Peyer's patch (tissue), 4 donors: ENCODE measurements around the gene MIF4GD. TPM values are rescaled to one million over a fixed set of nuclear protein-coding genes. Genes with fewer than 3 reads are reported as not detected.

ENCODE experiments used
- DNase-seq, 3 donors: peaks; one replicate each; pipeline ENCODE4 v3.0.0-alpha.2; 2017 to 2019
- H3K27ac ChIP-seq, 4 donors: fragments of 200-600 bp; sonication (generic); one replicate each; pipeline ENCODE4 v1.5.1; 2016 to 2019
- H3K27me3 ChIP-seq, 2 donors: fragments of 200-600 bp; sonication (generic); one replicate each; pipeline ENCODE4 v1.5.1; 2019
- H3K36me3 ChIP-seq, 3 donors: fragments of 200-600 bp; sonication (generic); one replicate each; pipeline ENCODE4 v1.5.1; 2016 to 2019
- H3K4me1 ChIP-seq, 4 donors: fragments of 200-600 bp; sonication (generic); one replicate each; pipeline ENCODE4 v1.5.1; 2016 to 2019
- H3K4me3 ChIP-seq, 4 donors: fragments of 200-600 bp; sonication (generic); 1 replicate in 3 of 4; 2 replicates in 1 of 4; pipeline ENCODE4 v1.5.1; 2016 to 2019; ENCODE audit warnings: mild to moderate bottlenecking in 1 of 4
- H3K9me3 ChIP-seq, 4 donors: fragments of 200-600 bp; sonication (generic); one replicate each; pipeline ENCODE4 v1.5.1; 2016 to 2019; ENCODE audit warnings: mild to moderate bottlenecking in 1 of 4
- POLR2A ChIP-seq, 2 donors: fragments of 450-650 bp; IDR thresholded peaks; one replicate each; pipeline ENCODE4 v1.5.1; 2017; ENCODE audit warnings: antibody characterized with exemption in 2 of 2, mild to moderate bottlenecking in 2 of 2, moderate library complexity in 2 of 2
- total RNA-seq, 4 donors: library from RNA; depleted of rRNA; stranded (reverse); fragments of >200 nt; gene quantifications; one replicate each; pipeline ENCODE4 v1.1.0, GENCODE V29; 2016
- TF ChIP-seq, protein P1 (sequence below), 6 experiments: fragments of 450-650 bp in 4 of 6; fragments of 200-600 bp in 2 of 6; sonication (generic) in 1 of 6; IDR thresholded peaks; one replicate each; pipeline ENCODE4 v1.5.1; 2017 to 2019; ENCODE audit warnings: antibody characterized with exemption in 6 of 6, mild to moderate bottlenecking in 3 of 6, moderate library complexity in 1 of 6

MIF4GD gene
- total RNA-seq, 4 donors from 2014 or later, result 14.5 to 35.5 (median 18.9) TPM

DNA sequence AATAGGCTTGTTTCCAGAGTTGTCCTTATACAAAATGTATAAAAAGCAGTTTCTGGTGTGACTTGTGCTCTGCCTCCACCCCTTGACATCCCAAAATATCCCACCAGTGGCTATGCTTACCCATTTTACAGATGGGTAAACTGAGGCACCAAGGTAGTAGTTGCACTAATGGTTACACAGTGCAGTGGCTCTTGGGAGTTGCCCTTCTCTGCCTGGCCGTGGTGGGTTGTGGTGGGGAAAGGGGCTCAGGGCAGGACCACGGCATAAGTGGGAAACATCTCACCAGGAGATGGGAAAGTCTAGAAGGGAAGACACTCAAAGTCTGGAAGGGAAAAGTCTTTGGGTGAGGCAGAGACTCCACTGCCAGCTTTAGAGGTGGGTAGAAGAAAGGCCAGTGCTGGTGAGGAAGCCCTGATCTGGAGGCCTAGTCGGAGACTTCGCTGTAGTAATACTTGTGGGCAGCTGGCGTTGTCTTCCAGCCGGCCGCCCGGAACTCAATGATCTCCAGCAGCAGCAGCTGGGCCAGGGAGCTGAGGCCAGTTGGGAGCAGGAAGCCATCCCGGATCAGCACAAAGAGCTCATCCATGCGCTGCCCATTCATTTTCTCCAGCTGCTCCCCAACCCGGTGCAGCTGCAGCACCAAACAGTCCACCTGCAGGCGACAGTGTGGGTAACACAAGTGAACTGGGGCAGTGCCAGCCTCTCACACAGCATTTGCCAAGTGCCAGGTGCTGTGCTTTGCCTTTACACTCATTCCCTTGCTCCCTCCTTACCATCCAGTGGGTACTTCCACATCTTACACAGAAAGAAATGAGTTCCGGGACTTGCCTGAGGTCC, 4.5 kb downstream of the MIF4GD start:
- H3K4me3 ChIP-seq, result no peak overlapping the region
- no peak for TF ChIP-seq POLR2A (IDR thresholded peaks at IDR 0.05)
- TF ChIP-seq, protein P1, sequence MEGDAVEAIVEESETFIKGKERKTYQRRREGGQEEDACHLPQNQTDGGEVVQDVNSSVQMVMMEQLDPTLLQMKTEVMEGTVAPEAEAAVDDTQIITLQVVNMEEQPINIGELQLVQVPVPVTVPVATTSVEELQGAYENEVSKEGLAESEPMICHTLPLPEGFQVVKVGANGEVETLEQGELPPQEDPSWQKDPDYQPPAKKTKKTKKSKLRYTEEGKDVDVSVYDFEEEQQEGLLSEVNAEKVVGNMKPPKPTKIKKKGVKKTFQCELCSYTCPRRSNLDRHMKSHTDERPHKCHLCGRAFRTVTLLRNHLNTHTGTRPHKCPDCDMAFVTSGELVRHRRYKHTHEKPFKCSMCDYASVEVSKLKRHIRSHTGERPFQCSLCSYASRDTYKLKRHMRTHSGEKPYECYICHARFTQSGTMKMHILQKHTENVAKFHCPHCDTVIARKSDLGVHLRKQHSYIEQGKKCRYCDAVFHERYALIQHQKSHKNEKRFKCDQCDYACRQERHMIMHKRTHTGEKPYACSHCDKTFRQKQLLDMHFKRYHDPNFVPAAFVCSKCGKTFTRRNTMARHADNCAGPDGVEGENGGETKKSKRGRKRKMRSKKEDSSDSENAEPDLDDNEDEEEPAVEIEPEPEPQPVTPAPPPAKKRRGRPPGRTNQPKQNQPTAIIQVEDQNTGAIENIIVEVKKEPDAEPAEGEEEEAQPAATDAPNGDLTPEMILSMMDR (IDR thresholded peaks at IDR 0.05), result no peak
- peaks cover 0 to 40% (median 0%) of the 10 kb centered on the region in 3 donors for H3K36me3 ChIP-seq
- no peak overlapping the region for H3K27ac ChIP-seq
- no peak for DNase-seq
- H3K9me3 ChIP-seq, result no peaks in the 10 kb centered on the region
- H3K27me3 ChIP-seq, result no peaks in the 10 kb centered on the region
- H3K4me1 ChIP-seq, result peaks cover 0 to 24% (median 8%) of the 10 kb centered on the region in 4 donors

DNA sequence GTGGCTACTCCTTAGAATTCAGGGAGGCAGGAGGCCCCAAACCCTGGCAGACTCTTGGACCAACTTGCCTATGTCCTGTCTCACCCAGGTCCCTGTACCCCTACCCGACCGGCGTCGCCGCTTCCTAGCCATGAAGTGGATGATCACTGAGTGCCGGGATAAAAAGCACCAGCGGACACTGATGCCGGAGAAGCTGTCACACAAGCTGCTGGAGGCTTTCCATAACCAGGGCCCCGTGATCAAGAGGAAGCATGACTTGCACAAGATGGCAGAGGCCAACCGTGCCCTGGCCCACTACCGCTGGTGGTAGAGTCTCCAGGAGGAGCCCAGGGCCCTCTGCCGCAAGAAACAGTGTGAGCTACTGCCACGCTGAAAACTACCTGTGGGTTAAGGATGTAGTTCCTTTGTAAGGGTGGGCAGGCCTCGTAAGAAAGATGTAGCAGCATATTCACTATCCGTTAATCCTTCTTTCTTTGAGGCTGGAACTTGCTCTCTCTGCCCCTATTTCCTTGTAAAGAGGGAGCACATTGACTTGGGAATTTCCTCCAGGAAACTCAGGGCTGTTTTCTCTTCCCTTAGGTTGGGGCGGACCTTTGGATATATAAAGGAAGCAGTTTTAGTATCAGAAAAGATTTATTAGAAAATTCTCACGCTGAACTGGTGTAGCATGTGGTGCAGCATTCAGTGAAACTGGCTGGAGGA, 5.3 kb downstream of the MIF4GD start:
- Histone ChIP-seq H3K9me3 (no peaks in the 10 kb centered on the region), H3K27ac (no peak overlapping the region), H3K4me1 (peaks cover 0 to 25% (median 9%) of the 10 kb centered on the region in 4 donors), H3K4me3 (no peak overlapping the region), H3K36me3 (peaks cover 0 to 40% (median 0%) of the 10 kb centered on the region in 3 donors), H3K27me3 (no peaks in the 10 kb centered on the region)
- DNase-seq, result no peak
- TF ChIP-seq POLR2A (IDR thresholded peaks at IDR 0.05), result no peak
- TF ChIP-seq, protein P1 (IDR thresholded peaks at IDR 0.05), result no peak

DNA sequence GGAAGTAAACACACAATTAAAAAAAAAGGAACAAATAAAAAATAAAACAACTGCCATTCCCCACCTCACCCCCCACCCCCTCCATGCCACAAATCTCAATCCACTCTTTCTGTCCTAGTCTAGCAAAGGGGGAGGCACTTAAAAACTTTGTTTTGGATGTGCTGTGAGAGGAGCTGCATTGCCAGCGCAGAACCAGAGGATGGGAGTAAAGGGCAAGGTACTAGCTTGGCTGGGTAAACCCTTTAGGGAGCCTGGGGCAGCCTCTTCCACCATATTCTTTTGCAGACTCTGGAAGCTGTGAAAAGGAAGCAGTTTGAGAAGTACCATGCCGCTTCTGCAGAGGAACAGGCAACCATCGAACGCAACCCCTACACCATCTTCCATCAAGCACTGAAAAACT, 8.0 kb downstream of the MIF4GD start:
- H3K4me3 ChIP-seq, result peak overlapping the region in 1 of 4 donors; percentile 73

DNA sequence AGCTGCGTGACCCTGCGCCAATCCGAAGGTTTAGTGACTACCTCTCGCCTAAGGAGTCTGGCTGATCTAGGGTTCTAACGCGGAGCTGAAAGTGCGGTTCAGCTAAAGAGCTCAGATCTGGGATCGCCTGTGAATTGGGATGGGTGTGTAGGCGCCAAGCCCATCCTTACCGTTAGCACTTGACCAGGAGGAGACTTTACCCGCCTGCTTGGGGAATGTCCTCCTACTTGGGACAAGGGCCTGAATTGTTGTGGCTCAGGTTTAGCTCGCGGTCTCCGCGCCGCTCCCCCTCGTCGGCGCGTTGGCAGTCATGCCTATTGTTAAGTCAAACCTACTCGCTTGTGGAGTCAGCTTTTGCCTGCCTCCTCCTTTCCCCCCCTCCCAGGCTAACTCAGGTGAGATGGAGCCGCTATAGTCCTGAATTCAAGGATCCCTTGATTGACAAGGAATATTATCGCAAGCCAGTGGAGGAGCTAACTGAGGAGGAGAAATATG, 8.9 kb downstream of the MIF4GD start:
- DNase-seq, result no peak
- peak overlapping the region; percentile 88 to 97 (median 94) for H3K27ac ChIP-seq
- no peak for TF ChIP-seq POLR2A (IDR thresholded peaks at IDR 0.05)
- TF ChIP-seq, protein P1 (IDR thresholded peaks at IDR 0.05), result no peak

More for the DNA sequence above, 8.0 kb downstream of the MIF4GD start:
- no peak for DNase-seq
- TF ChIP-seq, protein P1 (IDR thresholded peaks at IDR 0.05), result no peak
- no peak for TF ChIP-seq POLR2A (IDR thresholded peaks at IDR 0.05)
- no peaks in the 10 kb centered on the region for H3K9me3 ChIP-seq
- peaks cover 0 to 32% (median 18%) of the 10 kb centered on the region in 4 donors for H3K4me1 ChIP-seq
- H3K36me3 ChIP-seq, result peaks cover 0 to 40% (median 0%) of the 10 kb centered on the region in 3 donors
- H3K27me3 ChIP-seq, result no peaks in the 10 kb centered on the region
- no peak overlapping the region for H3K27ac ChIP-seq

DNA sequence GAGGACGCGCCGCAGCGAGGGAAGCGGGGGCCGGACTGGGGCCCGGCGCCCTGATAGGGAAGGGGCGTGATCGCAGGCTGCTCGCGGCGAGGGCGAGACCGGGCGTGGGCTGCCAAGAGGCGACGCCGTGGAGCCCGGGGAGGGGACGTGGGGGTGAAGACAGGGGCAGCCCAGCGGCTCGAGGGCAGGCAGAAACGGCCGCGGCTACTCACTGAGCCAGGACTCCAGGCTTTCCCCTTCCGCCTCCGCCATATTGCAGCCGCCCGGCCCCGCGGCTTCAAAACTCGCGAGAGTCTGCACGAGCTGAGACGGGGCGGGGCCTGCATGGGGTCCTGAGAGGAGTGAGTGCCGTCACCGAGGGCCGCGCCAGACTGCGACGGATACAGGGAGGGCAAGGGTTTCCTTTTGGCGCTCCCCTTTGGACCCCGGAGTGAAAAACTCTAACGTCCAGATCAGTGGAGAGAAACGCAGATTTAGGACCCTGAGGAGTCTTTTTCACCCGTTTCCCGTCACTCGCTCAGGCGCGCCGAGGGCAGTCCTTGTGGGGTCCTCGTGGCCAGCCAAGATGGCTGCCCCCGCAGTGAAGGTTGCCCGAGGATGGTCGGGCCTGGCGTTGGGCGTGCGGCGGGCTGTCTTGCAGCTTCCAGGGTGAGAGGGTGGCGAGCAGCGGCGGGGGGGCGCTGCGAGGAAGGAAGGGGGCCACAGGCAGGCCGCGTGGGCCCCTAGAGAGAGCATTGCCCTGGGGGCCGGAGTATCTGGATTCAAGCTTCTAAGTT, 9.5 kb downstream of the MIF4GD start, which contains the start of the genes GGA3 and MRPS7:
Gene GGA3, minus strand, starts transcription at position 271 of the 776 bp plus-strand sequence. Its CDS starts 19 bp downstream, at position 252.
Gene MRPS7, plus strand, starts transcription at position 544 of the 776 bp plus-strand sequence. Its CDS starts 22 bp downstream, at position 566.
- Histone ChIP-seq H3K27me3 (no peaks in the 10 kb centered on the region), H3K9me3 (no peaks in the 10 kb centered on the region)
- peak; percentile 96 to 98 (median 97) for DNase-seq

More for the DNA sequence above, 8.9 kb downstream of the MIF4GD start:
- H3K36me3 ChIP-seq, result peaks cover 0 to 40% (median 0%) of the 10 kb centered on the region in 3 donors
- peak overlapping the region; percentile 73 to 91 (median 78) for H3K4me3 ChIP-seq
- no peaks in the 10 kb centered on the region for H3K9me3 ChIP-seq
- H3K27me3 ChIP-seq, result no peaks in the 10 kb centered on the region
- peaks cover 0 to 26% (median 18%) of the 10 kb centered on the region in 4 donors for H3K4me1 ChIP-seq

More for the DNA sequence above, 9.5 kb downstream of the MIF4GD start, which contains the start of the genes GGA3 and MRPS7:
- Histone ChIP-seq H3K36me3 (peaks cover 0 to 34% (median 0%) of the 10 kb centered on the region in 3 donors), H3K4me3 (peak within 1 kb of the TSS; percentile 73 to 91 (median 78)), H3K4me1 (peaks cover 0 to 26% (median 18%) of the 10 kb centered on the region in 4 donors), H3K27ac (peak within 1 kb of the TSS; percentile 88 to 97 (median 94))
- TF ChIP-seq, protein P1 (IDR thresholded peaks at IDR 0.05), result peak in 1 of 6 experiments; percentile 3
- TF ChIP-seq POLR2A (IDR thresholded peaks at IDR 0.05), result peak; percentile 44 to 77
